GF-D8 (cell line): ENCODE results near the gene STX8.
"Not testable (repeated sequence)": the region's sequence is repeated elsewhere in the genome, so short reads cannot be mapped to it uniquely, and the experiment has no call there.

ENCODE experiments used
- DNase-seq: peaks from one replicate; lab custom pipeline; 2025; lab: John Stamatoyannopoulos, UW

STX8 gene

GRCh38 chr17:9261081-9262012, 314.3 kb downstream of the STX8 start:
- no peak for DNase-seq

GRCh38 chr17:9259419-9259818, 316.2 kb downstream of the STX8 start:
- no peak for DNase-seq

- no peak for DNase-seq
Observed at GRCh38 chr17:9258115-9259015, 317.3 kb downstream of the STX8 start.

- not testable (repeated sequence) for DNase-seq
Observed at GRCh38 chr17:9257630-9257965, 318.0 kb downstream of the STX8 start.

- DNase-seq: no peak
Observed at GRCh38 chr17:9256751-9257629, 318.6 kb downstream of the STX8 start.

- DNase-seq: no peak
Observed at GRCh38 chr17:9256361-9256750, 319.3 kb downstream of the STX8 start.

- DNase-seq: no peak
Observed at GRCh38 chr17:9255833-9256232, 319.8 kb downstream of the STX8 start.

- no peak for DNase-seq
Observed at GRCh38 chr17:9254841-9255240, 320.8 kb downstream of the STX8 start.

GRCh38 chr17:9253308-9253707, 322.3 kb downstream of the STX8 start:
- DNase-seq: no peak

- DNase-seq: no peak
Observed at GRCh38 chr17:9251273-9251672, 324.3 kb downstream of the STX8 start.

- no peak for DNase-seq
Observed at GRCh38 chr17:9249245-9249953, 326.2 kb downstream of the STX8 start.

GRCh38 chr17:9247401-9247938, 328.1 kb downstream of the STX8 start:
- no peak for DNase-seq

GRCh38 chr17:9244066-9245052, 331.3 kb downstream of the STX8 start:
- DNase-seq: no peak

GRCh38 chr17:9242983-9243382, 332.6 kb downstream of the STX8 start:
- DNase-seq: no peak

- DNase-seq: no peak
Observed at GRCh38 chr17:9242497-9242881, 333.1 kb downstream of the STX8 start.

GRCh38 chr17:9241774-9242496, 333.7 kb downstream of the STX8 start:
- no peak for DNase-seq

GRCh38 chr17:9241371-9241712, 334.3 kb downstream of the STX8 start:
- no peak for DNase-seq

GRCh38 chr17:9240659-9241370, 334.8 kb downstream of the STX8 start:
- DNase-seq: no peak
